ENCODE data around the gene ADAM10.

ADAM10 gene

GRCh38 chr15:58631319-58631718 lies 118.2 kb downstream of the ADAM10 start:
- H3K4me3 ChIP-seq (ENCODE audit: control insufficient read depth, low read depth, low read length) = no peak overlapping the region
- DNase-seq (ENCODE audit: low read depth) = no peak
- TF ChIP-seq CTCF (IDR thresholded peaks at IDR 0.05; ENCODE audit: control insufficient read depth, insufficient read depth, low read depth, low read length, missing control alignments) = no peak

GRCh38 chr15:58629625-58630024 lies 119.9 kb downstream of the ADAM10 start:
- H3K4me3 ChIP-seq (ENCODE audit: control insufficient read depth, low read depth, low read length) = no peak overlapping the region
- no peak for TF ChIP-seq CTCF (IDR thresholded peaks at IDR 0.05; ENCODE audit: control insufficient read depth, insufficient read depth, low read depth, low read length, missing control alignments)
- DNase-seq (ENCODE audit: low read depth) = no peak

GRCh38 chr15:58628206-58628947 lies 121.1 kb downstream of the ADAM10 start:
- no peak for TF ChIP-seq CTCF (IDR thresholded peaks at IDR 0.05; ENCODE audit: control insufficient read depth, insufficient read depth, low read depth, low read length, missing control alignments)
- DNase-seq (ENCODE audit: low read depth) = no peak
- H3K4me3 ChIP-seq (ENCODE audit: control insufficient read depth, low read depth, low read length) = peak overlapping the region; percentile 29

GRCh38 chr15:58627701-58628100 lies 121.8 kb downstream of the ADAM10 start:
- no peak for DNase-seq (ENCODE audit: low read depth)
- H3K4me3 ChIP-seq (ENCODE audit: control insufficient read depth, low read depth, low read length) = no peak overlapping the region
- TF ChIP-seq CTCF (IDR thresholded peaks at IDR 0.05; ENCODE audit: control insufficient read depth, insufficient read depth, low read depth, low read length, missing control alignments) = no peak

- no peak for TF ChIP-seq CTCF (IDR thresholded peaks at IDR 0.05; ENCODE audit: control insufficient read depth, insufficient read depth, low read depth, low read length, missing control alignments)
- DNase-seq (ENCODE audit: low read depth) = no peak
Observed at GRCh38 chr15:58627046-58627445, 122.5 kb downstream of the ADAM10 start.

GRCh38 chr15:58626378-58626777 lies 123.1 kb downstream of the ADAM10 start:
- no peak overlapping the region for H3K4me3 ChIP-seq (ENCODE audit: control insufficient read depth, low read depth, low read length)
- no peak for TF ChIP-seq CTCF (IDR thresholded peaks at IDR 0.05; ENCODE audit: control insufficient read depth, insufficient read depth, low read depth, low read length, missing control alignments)
- no peak for DNase-seq (ENCODE audit: low read depth)

More at GRCh38 chr15:58627046-58627445, 122.5 kb downstream of the ADAM10 start:
- H3K4me3 ChIP-seq (ENCODE audit: control insufficient read depth, low read depth, low read length) = no peak overlapping the region
